NOMO-1 treated with DMSO at 0.1 percent for 48 hours (cell line): ENCODE measurements around the gene CYP26C1.
"Not testable (repeated sequence)": the region's sequence is repeated elsewhere in the genome, so short reads cannot be mapped to it uniquely, and the experiment has no call there.

Experiments
- DNase-seq: peaks from one replicate; lab custom pipeline; 2025; ENCODE audit not compliant: unreplicated experiment; lab: John Stamatoyannopoulos, UW

Gene CYP26C1

DNA sequence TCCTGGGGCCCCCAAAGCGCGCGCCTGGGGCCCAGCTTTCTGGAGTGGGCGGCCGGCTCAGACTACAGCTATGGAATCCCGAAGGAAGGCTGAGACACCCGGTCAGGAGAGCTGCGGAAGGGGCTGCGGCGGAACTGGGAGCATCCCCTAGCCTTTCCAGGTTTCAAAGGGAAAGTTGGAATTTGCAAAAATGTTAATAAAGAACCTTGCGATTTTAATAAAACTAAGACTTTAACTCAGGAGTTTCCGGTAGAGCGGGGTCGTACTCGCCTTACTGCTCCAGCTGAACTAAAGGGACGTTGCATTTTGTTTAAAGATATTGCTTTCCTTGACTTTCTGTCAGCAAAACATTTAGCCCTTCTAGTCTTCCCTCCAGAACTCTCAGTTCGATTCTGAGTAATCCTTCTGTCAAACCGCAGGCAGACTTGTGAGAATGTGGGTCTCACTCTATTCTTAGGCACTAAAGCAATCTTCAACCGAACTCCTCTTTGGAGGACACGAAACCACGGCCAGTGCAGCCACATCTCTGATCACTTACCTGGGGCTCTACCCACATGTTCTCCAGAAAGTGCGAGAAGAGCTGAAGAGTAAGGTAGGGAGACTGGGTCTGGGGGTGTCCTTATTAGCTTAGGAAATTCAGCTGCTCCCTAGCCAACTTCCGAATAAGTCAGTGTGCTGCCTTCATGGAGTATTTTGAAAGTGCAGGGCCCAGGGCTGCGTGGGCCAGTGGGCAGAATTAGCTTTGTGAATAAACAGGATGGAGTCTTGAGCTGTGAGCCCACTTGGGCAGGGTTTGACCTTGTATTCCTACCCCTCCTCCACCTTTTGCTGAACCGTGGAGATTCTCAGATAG, 15.0 kb downstream of the CYP26C1 start:
- no peak for DNase-seq

DNA sequence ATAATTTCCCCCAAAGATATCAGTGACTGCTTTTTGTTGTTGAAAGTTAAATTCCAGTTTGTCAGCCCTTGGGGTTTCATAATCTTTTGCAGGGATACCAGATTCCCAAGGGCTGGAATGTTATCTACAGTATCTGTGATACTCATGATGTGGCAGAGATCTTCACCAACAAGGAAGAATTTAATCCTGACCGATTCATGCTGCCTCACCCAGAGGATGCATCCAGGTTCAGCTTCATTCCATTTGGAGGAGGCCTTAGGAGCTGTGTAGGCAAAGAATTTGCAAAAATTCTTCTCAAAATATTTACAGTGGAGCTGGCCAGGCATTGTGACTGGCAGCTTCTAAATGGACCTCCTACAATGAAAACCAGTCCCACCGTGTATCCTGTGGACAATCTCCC, 16.3 kb downstream of the CYP26C1 start:
- DNase-seq, result no peak

DNA sequence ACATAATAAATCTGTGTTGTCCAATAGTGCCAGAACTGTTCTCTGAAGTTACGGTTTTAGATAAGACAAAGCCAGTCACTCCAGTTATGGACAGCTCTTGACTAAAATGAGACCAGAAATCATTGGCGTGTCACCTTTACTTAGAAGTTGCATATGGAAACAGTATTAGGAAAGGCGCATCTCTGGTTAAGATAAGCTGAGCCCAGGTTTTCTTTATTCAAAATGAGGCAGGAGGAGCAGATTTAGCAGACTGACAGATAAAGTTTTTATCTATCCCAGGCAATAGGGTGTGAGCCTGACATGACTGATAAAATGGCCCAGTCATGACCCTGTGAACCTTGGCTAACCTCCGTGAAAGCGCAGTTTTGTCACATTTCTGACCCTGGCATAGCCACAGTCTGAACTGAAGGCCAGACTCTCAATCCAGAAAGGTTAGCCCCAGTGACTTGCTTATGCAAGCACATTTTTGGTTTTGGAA, 17.3 kb downstream of the CYP26C1 start:
- no peak for DNase-seq

GRCh38 chr10:93079663-93080349, 19.2 kb downstream of the CYP26C1 start:
- DNase-seq, result no peak

DNA sequence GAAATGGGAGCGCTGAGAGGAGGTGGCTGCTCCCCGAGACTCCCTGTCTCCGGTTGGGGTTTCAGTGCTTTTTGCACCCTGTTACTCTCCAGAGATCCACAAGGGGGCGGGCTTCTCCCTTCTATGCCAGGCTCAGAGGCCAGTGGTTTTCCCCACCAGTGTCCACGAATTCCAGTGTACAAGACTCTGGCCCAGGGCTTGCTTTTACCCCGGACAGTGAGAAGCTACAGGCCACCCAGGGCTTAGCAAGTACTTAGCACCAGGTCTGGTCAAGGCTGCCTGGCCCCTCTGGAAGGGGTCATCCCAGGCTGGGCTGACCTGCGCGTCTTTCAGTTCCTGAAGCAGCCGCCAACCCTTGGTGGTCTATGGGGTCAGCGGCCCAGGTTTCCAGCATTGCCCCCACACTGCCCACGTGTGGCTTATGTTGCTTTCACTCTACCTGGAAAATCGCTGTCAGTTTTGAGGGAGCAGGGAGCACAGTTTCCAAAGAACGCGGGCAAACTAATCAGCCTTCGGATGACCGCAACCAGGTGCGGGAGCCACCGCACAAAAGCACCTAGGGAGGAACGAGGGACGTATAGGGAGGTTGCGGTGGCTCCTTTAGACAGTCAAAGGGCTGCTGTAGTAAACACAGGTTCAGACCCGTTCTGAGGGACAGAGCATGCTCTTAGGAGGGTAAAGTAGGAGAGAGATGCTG, 19.9 kb downstream of the CYP26C1 start:
- peak; percentile 15 for DNase-seq

GRCh38 chr10:93081318-93081717, 20.7 kb downstream of the CYP26C1 start:
- no peak for DNase-seq

DNA sequence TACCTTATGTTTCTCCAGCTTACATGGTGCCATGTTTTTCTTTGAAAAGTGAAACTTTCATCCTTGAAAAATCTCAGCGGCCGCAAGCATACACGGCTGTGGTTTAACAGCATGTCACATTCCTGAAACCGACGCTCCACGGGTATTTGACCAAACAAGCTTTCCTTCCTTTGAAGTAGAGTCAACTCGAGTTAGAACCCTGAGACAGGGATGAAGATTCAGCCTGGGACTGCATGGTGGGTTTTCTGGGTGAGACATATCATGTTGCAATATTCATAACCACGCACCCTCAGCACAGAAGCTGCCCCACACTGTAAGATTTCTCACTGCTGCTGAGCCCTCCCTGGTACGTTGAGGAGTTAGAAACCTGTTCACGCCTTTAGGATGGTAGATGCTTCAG, 21.2 kb downstream of the CYP26C1 start:
- DNase-seq, result no peak

- DNase-seq, result no peak
These were observed 23.3 kb downstream of the CYP26C1 start for GRCh38 chr10:93083743-93084539.

GRCh38 chr10:93085272-93085859, 24.8 kb downstream of the CYP26C1 start:
- DNase-seq, result no peak

DNA sequence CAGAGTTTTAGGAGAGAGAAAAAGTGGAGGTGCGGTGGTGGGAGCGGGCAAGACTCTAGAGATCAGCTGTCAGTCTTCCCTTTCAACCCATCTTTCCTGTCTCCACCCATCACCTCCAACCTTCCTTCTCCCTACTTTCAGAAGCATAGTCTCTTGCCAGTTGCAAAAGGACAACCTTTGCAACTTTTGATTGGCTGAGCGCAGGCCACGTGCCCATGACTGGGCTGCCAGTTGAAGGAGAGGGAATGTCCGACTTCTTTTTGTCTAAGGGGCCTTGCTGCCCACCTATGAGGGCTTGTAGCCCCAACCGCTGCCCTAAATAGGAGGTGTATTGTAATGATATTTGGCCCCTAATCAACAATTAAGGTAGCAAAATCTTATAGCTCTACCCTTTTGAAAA, 25.7 kb downstream of the CYP26C1 start:
- no peak for DNase-seq

GRCh38 chr10:93087846-93088245, 27.2 kb downstream of the CYP26C1 start:
- no peak for DNase-seq

- DNase-seq, result no peak
These were observed 27.9 kb downstream of the CYP26C1 start for GRCh38 chr10:93088466-93088865.

- peak; percentile 42 for DNase-seq
These were observed 30.0 kb downstream of the CYP26C1 start for GRCh38 chr10:93090619-93091018.

DNA sequence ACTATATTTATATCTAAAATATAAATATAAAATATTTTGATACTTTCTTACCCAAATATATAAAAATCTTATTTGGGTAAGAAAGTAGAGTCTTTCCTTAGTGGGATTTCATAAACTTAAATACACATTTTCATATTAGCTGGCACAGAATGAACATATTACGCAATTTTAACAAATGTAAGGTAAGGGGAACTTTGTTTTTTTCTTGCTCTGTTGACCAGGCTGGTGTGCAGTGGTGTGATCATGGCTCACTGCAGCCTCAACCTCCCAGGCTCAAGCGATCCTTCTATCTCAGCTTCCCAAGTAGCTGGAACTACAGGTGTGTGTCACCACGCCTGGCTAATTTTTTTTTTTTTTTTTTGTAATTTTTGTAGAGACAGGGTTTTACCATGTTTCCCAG, 31.4 kb downstream of the CYP26C1 start:
- peak; percentile 17 for DNase-seq

GRCh38 chr10:93095225-93095624, 34.6 kb downstream of the CYP26C1 start:
- no peak for DNase-seq

DNA sequence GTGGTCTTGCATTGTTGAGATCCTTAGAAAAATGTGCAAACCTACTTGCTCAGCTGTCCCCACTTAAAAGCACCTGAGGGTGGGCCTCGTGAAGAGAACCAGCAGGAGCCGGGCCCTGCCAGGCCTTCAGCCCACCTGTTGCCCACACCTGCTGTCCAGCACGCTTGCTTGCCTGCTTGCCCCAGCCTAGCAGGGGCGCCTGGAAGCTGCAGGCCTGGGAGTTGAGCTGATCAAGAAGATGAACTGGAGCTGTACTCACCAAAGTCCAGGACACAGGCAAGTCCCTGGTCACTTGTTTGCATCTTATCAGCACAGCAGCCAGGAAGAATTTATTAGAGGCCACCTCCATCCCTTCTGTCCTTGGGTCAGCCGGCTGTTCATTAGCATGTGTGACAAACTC, 36.3 kb downstream of the CYP26C1 start:
- no peak for DNase-seq

DNA sequence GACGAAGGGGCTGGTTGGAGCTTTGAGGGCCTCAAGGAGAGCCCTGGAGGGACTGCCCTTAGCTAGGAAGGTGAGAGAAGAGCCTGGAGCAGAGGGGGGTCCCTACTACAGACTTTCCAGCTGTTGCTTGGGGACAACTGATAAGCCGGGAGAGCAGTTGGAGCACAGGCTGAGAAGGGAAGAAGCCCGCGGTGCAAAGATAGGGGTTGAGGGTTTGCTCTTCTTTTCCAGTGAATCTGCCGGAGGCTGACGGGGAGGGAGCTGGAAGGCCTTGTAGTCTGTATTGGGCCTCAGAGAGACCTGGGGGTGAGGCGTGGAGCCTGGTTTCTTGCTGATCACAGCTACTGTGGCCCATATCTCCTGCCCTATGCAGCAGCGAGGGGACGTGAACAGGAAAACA, 36.8 kb downstream of the CYP26C1 start:
- DNase-seq, result no peak

GRCh38 chr10:93098816-93099215, 38.2 kb downstream of the CYP26C1 start:
- no peak for DNase-seq

- DNase-seq, result no peak
These were observed 39.1 kb downstream of the CYP26C1 start for GRCh38 chr10:93099670-93100069.

GRCh38 chr10:93101148-93101547, 40.5 kb downstream of the CYP26C1 start:
- not testable (repeated sequence) for DNase-seq

- DNase-seq, result no peak
These were observed 43.4 kb downstream of the CYP26C1 start for GRCh38 chr10:93103953-93104352.
